Measurements from ENCODE around the gene LCE1B. TPM values are rescaled to one million over a fixed set of nuclear protein-coding genes. Genes with fewer than 3 reads are reported as not detected.

The LCE1B gene, protein sequence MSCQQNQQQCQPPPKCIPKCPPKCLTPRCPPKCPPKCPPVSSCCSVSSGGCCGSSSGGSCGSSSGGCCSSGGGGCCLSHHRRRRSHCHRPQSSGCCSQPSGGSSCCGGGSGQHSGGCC
- total RNA-seq, result not detected in 2 replicates

DNA sequence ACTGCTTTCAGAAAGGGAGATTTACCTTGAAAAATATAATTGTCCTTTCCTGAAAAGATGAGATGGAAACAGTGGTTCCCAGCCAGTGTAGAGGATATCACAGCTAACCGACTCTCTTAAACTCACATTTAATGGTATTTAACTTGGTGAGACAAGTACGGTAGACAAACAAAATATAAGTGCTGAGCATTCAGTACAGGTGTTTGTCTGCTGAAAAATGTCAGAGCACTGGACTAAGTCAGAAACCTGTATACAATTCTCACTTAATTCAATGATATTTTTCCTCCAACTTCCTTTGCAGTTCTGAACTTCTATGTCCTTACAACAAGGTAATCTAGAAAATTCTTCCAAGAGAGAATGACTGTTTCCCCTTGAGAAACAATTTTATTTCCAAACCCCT lies at the start of gene LCE1B:
LCE1B (plus strand) TSS at position 301 of the 400 bp plus-strand sequence. CDS start 476 bp downstream, outside the sequence.
- DNase-seq, result no peak

DNA sequence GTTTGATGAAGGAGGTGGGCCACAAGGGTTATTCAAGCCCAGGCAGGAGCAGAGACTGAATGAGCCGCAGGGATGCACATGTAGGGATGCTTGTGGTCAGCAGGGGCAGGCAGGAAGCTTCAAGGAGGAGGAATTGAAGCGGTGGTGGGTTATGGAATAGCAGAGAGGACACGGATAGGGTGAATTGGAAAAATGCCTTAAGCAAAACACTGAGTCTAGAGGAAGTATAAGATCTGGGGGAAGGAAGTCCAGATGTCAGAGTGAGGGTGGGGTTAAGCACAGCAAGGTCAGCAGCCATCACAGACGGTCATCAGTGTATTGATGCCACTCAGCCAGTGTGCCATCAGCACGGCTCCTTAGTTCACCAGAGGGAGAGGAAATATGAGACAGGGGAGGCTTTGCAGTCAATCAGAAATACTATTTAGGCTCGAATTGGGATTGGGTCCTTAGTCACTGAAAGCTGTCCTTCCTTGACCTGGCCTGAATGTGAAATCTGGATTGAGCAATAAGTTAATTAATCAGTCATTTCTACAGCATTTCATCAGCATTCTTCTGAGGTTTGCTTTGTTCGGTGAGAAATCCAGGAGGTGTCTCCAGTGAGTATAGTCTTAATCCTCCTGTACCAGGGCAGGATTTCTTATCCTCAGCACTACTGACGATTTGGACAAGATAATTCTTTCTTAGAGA lies 42.8 kb upstream of the LCE1B start:
- DNase-seq, result no peak

DNA sequence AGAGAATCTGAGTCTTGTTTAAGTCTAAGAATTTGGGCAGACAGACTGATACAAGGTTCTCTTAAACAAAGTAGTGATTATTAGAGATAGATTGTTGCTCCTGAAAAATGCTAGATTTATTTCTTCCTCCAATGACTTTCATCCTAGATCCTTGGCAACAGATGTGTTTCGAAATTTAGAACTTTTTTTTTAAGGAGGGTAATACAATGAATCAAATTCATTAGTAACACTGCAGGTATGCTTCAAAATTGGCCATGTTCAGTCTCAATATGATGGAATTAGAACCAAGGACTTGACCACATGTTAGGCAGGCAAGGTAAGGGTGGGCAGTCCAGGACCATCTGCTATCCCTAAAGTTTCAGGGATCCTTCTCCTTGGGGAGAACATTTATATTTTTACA lies 41.4 kb upstream of the LCE1B start:
- DNase-seq, result no peak

DNA sequence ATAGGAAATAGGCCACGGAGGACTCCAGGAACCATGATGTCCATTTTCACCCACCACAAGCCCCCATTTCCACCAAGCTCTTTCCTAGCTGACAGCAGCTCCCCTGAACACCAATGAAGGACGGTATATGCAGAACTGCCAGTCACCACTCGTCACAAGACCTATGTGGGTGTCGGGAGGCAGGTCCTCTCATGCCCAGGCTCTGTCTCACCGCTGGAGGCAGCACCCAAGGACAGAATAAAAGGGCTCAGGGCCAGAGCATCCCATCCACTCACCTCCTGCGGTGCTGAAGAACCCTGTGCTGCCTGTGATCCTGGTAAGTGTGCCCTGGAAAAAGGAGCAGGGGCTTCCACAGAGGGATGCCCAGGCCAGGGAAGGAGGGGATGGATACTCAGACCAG lies 36.9 kb upstream of the LCE1B start, which contains the start of gene LCE1F:
LCE1F (plus strand) TSS at position 266 of the 400 bp plus-strand sequence. CDS start 1,232 bp downstream, outside the sequence.
- DNase-seq, result no peak

DNA sequence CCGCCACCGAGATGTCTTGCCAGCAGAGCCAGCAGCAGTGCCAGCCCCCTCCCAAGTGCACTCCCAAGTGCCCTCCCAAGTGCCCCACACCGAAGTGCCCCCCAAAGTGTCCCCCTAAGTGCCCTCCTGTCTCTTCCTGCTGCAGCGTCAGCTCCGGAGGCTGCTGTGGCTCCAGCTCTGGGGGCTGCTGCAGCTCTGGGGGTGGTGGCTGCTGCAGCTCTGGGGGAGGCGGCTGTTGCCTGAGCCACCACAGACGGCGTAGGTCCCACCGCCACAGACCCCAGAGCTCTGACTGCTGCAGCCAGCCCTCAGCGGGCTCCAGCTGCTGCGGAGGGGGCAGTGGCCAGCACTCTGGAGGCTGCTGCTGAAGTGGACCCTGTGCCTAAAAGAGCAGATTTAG lies 35.4 kb upstream of the LCE1B start:
- no peak for DNase-seq

DNA sequence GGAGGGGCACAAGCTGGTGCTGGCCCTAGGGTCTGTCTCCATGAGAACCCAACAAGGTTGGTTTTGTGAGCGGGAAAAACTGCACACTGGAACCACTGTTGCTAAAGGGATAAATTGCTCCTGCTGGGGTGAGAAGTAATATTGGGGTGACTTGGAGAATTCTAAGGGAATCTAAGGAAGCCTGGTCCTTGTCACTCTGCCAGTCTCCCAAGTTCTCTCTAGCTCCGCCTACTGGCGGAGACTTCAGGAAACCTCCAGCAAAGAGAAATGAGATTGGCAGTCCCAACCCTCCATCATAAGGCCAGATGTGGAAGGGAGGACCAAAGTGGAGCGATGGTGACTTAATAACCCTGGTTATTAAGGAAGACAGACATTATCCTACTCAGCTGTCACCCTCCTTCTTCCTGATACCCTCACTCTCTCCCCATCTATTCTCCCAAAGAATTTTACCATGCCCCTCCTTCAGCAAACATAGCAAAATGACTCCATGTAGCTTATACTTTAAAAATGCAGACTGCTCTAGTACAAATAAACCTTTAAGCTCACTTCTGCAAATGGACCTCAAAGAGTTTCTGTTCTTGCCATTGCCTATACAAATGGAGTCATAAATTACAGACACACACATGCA lies 34.1 kb upstream of the LCE1B start:
- DNase-seq, result peak; percentile 5

DNA sequence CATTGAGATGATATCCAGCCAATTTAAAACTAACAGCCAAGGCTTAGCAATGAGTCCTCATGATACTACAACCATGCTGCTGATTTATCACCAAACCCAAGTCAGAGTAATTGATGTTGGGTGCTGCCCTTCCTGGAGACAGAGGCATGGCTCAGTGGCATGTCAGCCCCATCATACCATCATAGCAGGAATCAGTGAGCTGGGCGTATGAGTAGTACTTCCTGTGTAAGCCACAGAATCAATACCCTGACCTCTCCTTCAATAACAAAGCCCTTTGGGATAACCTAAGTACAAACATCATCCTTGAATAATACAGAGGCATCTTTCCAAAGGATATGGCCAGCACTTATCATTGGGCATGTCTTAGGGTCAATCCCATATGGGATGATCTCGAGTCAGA lies 28.7 kb upstream of the LCE1B start:
- DNase-seq, result no peak

DNA sequence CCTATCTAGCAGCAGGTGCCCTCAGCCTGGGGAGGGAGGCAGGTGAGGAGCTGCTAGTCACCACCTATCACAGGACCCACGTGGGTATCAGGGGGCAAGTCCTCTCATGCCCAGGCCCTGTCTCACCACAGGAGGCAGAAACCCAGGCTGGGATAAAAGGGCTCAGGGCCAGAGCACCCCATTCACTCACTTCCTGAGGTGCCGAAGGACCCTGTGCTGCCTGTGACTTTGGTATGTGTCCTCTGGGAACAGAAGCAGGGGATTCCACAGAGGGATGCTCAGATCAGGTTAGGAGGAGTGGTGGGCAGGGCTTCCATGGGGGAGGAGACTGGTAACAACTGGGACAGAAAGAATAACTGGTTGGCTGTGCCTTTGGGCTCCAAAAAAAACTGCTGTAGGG lies 25.7 kb upstream of the LCE1B start, which contains the start of gene LCE1E:
LCE1E (plus strand) TSS at position 181 of the 400 bp plus-strand sequence. CDS start 1,043 bp downstream, outside the sequence.
- no peak for DNase-seq

DNA sequence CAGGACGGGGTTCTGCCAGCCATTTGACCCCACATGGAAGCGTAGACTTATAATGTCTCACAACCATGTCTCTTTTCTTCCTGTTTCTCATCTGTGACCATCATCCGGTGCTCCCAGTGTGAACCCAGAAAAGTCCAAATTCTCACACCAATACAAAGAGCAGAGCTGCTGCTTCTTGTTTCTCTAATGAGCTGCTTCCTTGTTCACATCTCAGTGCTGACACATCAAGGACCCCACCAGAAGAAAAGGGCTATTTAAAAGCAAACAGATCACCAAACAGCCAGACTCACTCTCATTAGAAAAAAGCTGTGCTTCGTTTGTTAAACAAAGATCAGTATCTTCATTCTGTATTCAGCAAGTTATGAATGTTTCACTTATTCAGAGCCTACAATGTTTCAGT lies 16.1 kb upstream of the LCE1B start:
- DNase-seq, result no peak

DNA sequence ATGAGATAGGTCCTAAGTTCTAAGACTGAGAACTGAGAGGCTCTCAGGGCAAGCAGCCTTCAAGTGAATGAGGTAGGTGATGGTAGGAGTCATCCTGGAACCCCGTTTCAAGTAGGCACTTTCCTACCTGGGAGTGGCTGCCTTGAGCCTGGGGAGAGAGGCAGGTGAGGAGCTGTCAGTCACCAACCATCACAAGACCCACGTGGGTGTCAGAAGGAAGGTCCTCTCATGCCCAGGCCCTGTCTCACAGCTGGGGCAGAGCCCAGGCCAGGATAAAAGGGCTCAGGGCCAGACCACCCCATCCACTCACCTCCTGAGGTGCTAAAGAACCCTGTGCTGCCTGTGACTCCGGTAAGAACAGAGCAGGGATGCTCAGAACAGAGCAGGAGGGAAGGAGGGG lies 15.3 kb upstream of the LCE1B start, which contains the start of gene LCE1D:
LCE1D (plus strand) TSS at position 301 of the 400 bp plus-strand sequence. CDS start 1,074 bp downstream, outside the sequence.
- DNase-seq, result no peak

DNA sequence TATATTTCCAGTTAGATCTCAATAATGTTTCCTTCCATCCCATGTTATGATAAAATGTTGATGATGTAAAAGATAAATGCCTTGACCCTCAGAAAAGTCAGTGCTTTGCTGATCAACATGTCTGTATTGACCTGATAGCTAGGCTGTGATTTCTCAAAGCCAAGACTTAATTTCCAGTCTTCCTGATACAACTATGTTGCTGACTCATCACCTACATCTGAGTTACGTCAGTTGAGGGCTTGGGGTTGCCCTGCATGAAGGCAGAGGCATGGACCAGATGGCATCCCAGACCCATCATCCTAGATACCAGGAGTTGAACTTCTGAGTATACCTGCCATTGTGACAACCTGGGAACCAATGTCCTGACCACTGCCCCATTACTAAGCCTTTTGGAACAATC lies 10.4 kb upstream of the LCE1B start:
- DNase-seq, result no peak

DNA sequence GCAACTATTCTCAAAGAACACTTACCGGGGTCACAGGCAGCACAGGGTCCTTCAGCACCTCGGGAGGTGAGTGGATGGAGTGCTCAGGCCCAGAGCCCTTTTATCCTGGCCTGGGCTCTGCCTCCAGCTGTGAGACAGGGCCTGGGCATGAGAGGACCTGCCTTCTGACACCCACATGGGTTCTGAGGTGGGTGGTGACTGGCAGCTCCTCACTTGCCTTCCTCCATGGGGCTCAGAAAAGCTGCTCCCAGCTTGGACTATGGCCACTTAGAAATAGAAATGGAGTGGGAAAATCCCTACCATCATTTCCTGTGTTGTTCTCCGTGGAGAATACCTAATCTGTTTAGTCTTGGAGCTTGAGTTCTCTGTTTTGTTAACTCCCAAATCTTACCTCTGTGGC lies 5.2 kb upstream of the LCE1B start, which contains the start of gene LCE1C:
LCE1C (minus strand) TSS at position 76 of the 400 bp plus-strand sequence. CDS start 1,173 bp downstream, outside the sequence.
- DNase-seq, result no peak

DNA sequence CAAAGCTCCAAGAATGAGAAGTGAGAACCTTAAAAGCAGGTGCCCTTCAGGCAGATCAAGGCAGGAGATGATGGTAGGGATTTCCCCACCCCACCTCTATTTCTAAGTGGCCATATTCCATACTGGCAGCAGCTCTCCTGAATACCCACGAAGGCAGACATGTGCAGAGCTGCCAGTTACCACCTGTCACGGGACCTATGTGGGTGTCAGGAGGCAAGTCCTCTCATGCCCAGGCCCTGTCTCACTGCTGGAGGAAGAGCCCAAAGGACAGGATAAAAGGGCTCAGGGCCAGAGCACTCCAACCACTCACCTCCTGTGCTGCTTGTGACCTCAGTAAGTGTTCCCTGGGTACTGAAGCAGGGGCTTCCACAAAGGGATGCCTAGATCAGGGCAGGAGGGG lies 721 bp upstream of the LCE1B start:
- no peak for DNase-seq

DNA sequence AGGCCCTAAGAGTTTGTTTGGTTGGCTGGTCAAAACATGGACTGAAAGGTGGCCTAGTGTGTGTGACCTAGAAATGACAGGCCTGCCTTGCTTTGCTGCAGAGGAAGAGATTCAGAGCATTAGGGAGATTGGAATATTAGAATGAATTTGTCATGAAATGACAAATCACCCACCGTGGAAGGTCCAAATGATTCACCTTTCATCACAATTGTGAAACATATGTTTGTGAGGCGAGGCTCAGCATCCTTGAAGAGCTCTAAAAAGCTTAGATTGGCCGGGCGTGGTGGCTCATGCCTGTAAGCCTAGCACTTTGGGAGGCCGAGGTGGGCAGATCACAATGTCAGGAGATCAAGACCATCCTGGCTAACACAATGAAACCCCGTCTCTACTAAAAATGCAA lies 5.5 kb downstream of the LCE1B start:
- no peak for DNase-seq

DNA sequence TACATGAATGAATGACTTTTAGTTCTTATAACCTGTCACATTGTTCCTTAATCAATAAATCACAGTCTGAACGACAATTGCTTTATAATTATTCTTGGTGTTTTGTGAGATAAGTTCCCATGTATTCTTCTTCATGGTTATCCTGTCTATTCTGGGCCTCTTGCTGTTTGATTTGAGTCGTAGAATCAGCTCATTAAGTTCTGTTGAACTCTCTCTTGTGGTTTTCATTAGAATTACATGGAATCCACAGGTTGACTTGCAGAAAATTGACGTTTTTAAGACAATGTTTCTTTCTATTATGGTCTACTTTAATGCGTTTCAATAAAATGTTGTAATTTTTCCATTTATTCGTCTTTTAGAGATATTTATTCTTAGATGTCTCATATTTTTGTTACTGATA lies 11.5 kb downstream of the LCE1B start:
- no peak for DNase-seq

DNA sequence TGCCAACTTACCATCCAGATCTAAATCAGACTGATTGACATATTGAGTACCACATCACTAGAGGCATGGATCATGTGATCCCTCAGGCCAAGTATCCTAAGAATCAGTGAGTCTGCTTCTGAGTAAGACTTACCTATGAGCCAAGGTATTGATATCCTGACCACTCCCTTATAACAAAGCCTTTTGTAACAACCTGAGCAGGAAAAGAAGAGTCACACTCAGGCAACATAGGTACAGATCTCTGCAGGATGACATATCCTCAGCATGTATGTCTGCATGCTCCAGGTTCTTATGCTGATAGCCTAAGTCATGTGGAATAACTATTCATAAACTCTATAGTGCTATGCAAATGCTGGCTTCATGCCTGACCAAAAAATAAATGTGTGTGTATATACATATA lies 13.2 kb downstream of the LCE1B start:
- DNase-seq, result no peak

DNA sequence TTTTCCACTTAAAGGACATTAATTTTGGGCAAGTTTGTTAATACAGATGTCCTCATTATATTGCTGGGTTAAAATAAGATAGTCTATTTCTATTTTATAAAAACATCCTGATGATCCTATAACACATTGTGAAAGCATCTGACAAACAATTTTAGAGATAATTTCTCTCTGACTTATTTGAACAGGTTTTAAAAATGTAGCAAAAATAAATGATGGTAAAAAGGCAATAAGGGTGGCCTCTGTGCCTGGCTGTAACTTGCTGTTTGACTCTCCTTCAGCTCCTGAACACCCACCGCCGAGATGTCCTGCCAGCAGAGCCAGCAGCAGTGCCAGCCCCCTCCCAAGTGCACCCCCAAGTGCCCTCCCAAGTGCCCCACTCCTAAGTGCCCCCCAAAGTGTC lies 15.4 kb downstream of the LCE1B start, which contains the start of gene LCE1A:
LCE1A (plus strand) TSS at position 301 of the 400 bp plus-strand sequence; CDS start at position 301, 0 bp downstream.
- DNase-seq, result no peak

DNA sequence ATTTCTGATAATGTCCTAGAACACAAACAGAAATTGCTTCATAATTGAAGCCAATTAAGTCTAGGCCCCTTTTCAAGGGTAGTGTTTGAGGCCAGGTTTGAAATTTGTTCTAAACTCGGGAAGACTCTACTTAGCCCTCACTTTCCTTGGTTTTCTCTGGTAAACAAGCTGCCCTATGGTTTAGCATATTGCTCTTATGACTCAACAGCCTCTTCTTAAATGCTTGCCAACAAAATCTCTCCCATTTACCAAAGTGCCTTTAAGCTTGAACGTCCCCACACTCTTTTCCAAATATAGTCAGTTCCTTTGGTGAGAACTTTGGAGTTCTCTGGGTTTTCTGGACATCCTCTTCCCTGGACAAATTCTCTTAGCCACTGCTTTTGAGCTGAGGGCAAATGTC lies 25.1 kb downstream of the LCE1B start:
- no peak for DNase-seq

DNA sequence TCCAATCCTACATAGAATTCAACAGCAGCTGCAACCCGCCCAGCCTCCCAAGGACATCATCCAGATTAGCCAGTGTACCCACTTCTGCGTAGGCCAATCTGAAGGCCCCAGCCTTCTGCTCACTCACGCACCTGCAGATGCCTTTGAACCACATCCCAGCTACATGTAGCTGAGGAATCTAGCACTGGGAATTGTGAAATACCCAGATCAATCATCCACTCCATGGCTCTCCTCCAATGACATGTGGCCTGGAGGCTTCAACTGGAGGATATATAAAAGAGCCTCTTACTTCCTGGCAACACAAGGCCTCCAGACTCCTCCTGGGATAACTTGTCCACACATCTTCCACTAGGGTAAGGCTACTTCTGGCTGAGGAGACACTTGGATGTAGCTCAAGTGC lies 30.8 kb downstream of the LCE1B start, which contains the start of gene LCE6A:
LCE6A (plus strand) TSS at position 301 of the 400 bp plus-strand sequence. CDS start 665 bp downstream, outside the sequence.
- DNase-seq, result no peak

DNA sequence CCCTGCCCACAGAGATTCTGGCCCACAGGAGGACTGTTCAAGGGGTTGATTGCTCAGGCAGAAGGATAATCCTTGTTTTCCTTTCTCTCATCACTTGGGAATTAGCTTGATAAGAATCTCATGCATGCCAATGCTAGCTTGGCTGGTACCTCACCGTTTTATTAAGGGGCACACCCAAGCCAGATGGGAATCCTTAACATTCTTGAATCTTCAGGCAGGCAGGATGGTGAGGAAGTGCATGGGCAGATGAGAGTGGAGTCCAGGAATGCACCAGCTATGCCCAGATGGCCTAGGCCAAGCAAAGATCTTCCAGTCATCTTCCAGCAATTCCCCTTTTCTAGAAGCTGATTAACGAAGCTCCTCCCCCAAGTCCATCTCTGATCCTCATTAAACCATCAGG lies 43.9 kb downstream of the LCE1B start:
- DNase-seq, result no peak

DNA sequence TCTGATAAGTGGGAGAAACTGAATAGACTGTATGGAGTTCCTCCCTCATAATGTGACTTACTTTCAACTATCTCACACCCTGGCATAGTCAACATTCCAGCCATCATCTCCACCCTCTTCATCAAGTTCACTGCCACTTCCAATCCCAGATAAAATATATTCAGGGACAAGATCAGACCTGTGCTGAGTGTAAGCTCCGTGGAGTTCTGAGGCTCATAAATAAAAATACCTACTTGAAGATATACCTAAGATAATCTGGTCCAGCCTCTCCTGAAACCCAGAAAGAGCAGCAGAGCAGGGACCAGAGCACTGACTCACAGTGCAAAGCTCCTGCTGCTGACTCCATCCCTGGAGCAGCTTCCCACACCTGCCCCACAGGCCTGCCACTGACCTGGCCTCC lies 46.3 kb downstream of the LCE1B start:
- no peak for DNase-seq

DNA sequence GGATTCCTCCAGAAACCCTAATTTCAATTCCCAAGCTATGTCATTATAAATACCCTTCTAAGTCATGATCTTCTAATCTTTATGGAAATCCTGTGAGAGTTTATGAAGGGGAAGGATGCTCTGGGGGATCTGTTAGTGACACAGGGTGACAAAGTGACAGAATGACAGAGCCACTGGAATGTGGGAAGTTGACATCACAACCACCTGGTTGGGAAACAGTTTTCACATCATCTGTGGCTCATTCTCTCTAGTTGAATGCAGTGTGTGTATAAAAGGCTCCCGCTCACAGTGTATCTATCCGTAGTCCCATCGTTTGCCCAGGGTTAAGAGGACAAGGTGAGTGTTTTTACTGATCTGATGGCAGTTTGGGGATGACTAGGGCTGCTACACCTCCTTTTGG lies 47.9 kb downstream of the LCE1B start, which contains the start of gene LCE7A:
LCE7A (plus strand) TSS at position 301 of the 400 bp plus-strand sequence. CDS start 702 bp downstream, outside the sequence.
- no peak for DNase-seq

DNA sequence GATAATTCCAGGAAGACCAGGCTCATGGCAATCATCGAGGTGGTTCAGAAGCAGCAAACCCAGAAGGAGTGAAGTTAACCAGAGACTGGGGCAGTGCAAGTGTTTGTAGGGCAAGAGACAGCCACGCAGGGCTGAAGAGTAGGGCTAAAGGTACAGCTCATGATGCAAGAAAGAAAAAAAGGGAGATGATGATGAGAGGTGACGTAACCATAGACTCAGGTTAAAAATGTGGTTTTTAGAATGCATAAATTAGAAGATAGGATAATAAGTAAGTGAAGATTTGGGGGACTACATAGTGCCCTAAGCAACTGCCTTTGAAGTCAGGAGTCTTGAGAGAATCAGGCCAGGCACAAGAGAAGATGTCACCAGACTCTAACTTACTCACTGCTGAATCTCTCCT lies 48.4 kb downstream of the LCE1B start:
- no peak for DNase-seq
